Breast epithelium (tissue), 4 donors: ENCODE measurements around the gene CNNM2. TPM values are rescaled to one million over a fixed set of nuclear protein-coding genes. Genes with fewer than 3 reads are reported as not detected.

Experiments used
- DNase-seq, 2 donors: peaks; one replicate each; pipeline ENCODE4 v3.0.0-alpha.2; 2019; ENCODE audit warnings: low spot score in 2 of 2
- H3K27ac ChIP-seq, 2 donors: fragments of 200-600 bp; sonication (generic) in 1 of 2; one replicate each; pipeline ENCODE4 v1.5.1; 2016 to 2019; ENCODE audit warnings: mild to moderate bottlenecking in 1 of 2
- H3K27me3 ChIP-seq, 2 donors: fragments of 200-600 bp; sonication (generic) in 1 of 2; one replicate each; pipeline versions ENCODE4 v1.5.1 to v1.6.0; 2017 to 2019; ENCODE audit warnings: control low read depth in 1 of 2, mild to moderate bottlenecking in 1 of 2
- H3K36me3 ChIP-seq: fragments of 200-600 bp; one replicate; pipeline ENCODE4 v1.5.1; 2019
- H3K4me1 ChIP-seq, 2 donors: fragments of 200-600 bp; sonication (generic); one replicate each; pipeline ENCODE4 v1.5.1; 2016 to 2019; ENCODE audit warnings: control low read depth in 1 of 2
- H3K4me3 ChIP-seq, 3 donors: fragments of 200-600 bp; sonication (generic); 1 replicate in 2 of 3; 2 replicates in 1 of 3; pipeline ENCODE4 v1.5.1; 2016 to 2019; ENCODE audit warnings: mild to moderate bottlenecking in 3 of 3, moderate library complexity in 2 of 3
- H3K9me3 ChIP-seq, 2 donors: fragments of 200-600 bp; sonication (generic) in 1 of 2; one replicate each; pipeline ENCODE4 v1.5.1; 2016 to 2019; ENCODE audit warnings: control low read depth in 1 of 2
- POLR2A ChIP-seq: fragments of 450-650 bp; IDR thresholded peaks from one replicate; pipeline ENCODE4 v1.6.1; 2016; ENCODE audit warnings: antibody characterized with exemption, mild to moderate bottlenecking, moderate library complexity
- POLR2AphosphoS5 ChIP-seq, 3 donors: sonication (generic); formaldehyde crosslinking; IDR thresholded peaks; one replicate each; pipeline ENCODE4 v1.6.1; 2017; ENCODE audit warnings: antibody characterized with exemption in 3 of 3
- intact Hi-C: fragments of 100-400 bp; cut with DNase I; formaldehyde crosslinking; loops from one replicate; pipeline ENCODE4 v1.15.1; 2023; ENCODE audit warnings: low total_unique reads
- total RNA-seq, 3 donors: library from RNA; depleted of rRNA; stranded (reverse); fragments of >200 nt; gene quantifications; one replicate each; pipeline ENCODE4 v1.1.0, GENCODE V29; 2016
- TF ChIP-seq, protein P1 (sequence below), 3 donors: fragments of 450-650 bp; IDR thresholded peaks; one replicate each; pipeline ENCODE4 v1.5.1; 2016 to 2017; ENCODE audit warnings: antibody characterized with exemption in 3 of 3, mild to moderate bottlenecking in 3 of 3, moderate library complexity in 3 of 3

The CNNM2 gene
- total RNA-seq, 3 donors from 2014 or later, result 6.4 to 7.2 (median 6.7) TPM

DNA sequence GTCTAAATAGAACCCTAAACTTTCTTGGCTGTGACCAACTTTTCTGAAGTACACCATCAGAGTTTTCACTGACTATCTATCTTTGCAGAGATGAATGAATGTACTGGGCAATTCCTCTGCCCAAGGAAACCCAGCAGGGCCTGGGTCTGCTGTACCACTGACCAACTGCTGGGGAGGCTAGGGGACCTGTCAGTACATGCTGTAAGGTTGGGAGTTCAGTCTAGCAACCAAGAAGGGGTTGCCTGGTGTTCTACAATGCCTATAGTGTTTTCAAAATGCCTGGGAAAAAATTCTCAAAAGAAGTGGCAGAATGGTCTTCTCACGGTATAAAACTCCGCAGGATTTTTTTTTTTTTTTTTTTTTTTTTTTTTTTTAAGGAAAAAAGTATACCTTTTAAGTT lies 168.7 kb downstream of the CNNM2 start:
- H3K9me3 ChIP-seq, result no peaks in the 10 kb centered on the region
- H3K4me1 ChIP-seq, result no peaks in the 10 kb centered on the region
- H3K4me3 ChIP-seq, result no peak overlapping the region
- no peak overlapping the region for H3K27ac ChIP-seq
- no peak for DNase-seq
- intact Hi-C loops, result no loop called here
- TF ChIP-seq, protein P1, sequence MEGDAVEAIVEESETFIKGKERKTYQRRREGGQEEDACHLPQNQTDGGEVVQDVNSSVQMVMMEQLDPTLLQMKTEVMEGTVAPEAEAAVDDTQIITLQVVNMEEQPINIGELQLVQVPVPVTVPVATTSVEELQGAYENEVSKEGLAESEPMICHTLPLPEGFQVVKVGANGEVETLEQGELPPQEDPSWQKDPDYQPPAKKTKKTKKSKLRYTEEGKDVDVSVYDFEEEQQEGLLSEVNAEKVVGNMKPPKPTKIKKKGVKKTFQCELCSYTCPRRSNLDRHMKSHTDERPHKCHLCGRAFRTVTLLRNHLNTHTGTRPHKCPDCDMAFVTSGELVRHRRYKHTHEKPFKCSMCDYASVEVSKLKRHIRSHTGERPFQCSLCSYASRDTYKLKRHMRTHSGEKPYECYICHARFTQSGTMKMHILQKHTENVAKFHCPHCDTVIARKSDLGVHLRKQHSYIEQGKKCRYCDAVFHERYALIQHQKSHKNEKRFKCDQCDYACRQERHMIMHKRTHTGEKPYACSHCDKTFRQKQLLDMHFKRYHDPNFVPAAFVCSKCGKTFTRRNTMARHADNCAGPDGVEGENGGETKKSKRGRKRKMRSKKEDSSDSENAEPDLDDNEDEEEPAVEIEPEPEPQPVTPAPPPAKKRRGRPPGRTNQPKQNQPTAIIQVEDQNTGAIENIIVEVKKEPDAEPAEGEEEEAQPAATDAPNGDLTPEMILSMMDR (IDR thresholded peaks at IDR 0.05), result no peak
- TF ChIP-seq POLR2A (no peak), POLR2AphosphoS5 (IDR thresholded peaks at IDR 0.05) (no peak)
- peaks cover 3% of the 10 kb centered on the region for H3K36me3 ChIP-seq
- H3K27me3 ChIP-seq, result no peaks in the 10 kb centered on the region

DNA sequence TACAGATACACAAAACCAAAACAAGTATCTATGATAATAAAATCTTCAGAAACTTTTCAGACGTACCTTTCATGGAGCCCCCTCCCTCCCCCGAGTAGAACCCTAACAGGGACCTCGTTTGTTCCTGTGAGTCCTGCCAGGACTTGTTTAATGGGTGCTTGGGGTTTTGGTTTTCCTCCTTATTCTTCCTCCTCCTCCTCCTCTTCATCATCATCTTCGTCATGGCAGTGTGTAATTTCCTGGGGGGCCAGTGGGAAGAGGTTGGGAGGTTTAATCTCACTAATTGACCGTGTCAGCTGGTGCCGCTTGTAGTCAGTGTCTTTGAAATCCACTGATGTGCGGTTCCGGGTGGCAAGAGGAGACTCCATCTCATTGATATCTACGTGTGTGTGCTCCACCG lies 171.4 kb downstream of the CNNM2 start:
- H3K27me3 ChIP-seq, result no peaks in the 10 kb centered on the region
- intact Hi-C loops, result no loop called here
- TF ChIP-seq POLR2A, result no peak
- TF ChIP-seq, protein P1 (IDR thresholded peaks at IDR 0.05), result no peak
- H3K4me1 ChIP-seq, result no peaks in the 10 kb centered on the region
- no peak for DNase-seq
- no peaks in the 10 kb centered on the region for H3K9me3 ChIP-seq
- H3K36me3 ChIP-seq, result peaks cover 11% of the 10 kb centered on the region
- H3K4me3 ChIP-seq, result no peak overlapping the region
- no peak overlapping the region for H3K27ac ChIP-seq

DNA sequence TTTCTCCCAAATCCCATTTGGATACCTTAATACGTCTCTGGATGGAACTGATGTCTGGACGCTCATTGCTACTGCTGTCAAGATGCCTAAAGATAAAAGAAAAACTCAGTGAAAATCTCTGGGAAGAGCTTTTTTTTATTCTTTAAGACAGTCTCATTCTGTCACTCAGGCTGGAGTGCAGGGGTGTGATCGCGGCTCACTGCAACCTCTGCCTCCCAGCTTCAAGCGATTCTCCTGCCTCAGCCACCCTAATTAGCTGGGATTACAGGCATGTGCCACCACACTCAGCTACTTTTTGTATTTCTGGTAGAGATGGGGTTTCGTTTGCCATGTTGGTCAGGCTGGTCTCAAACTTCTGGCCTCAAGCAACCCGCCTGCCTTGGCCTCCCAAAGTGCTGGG lies 172.8 kb downstream of the CNNM2 start:
- peaks cover 11% of the 10 kb centered on the region for H3K36me3 ChIP-seq
- no peak for DNase-seq

DNA sequence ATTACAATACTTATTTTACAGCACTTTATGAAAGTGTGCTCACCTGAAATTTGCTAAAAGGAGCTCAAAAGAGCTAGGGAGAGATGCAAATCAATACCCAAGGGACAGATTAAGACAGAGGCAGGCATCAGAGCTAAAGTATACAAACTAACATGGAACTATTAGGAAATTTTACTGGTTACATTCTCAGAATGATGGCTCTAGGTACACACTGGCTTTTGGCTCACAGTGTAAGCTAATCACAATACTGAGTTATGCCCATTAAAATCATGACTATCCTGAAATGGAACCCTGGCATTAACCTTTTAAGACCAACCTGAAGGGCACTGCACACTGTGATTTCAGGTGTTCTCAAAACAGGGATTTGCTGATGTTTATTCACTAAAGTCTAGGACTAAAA lies 176.9 kb downstream of the CNNM2 start:
- Histone ChIP-seq H3K36me3 (peaks cover 12% of the 10 kb centered on the region), H3K4me3 (no peak overlapping the region), H3K27me3 (no peaks in the 10 kb centered on the region), H3K27ac (no peak overlapping the region), H3K9me3 (no peaks in the 10 kb centered on the region), H3K4me1 (no peaks in the 10 kb centered on the region)
- DNase-seq, result no peak
- TF ChIP-seq, protein P1 (IDR thresholded peaks at IDR 0.05), result no peak
- TF ChIP-seq POLR2A (no peak), POLR2AphosphoS5 (IDR thresholded peaks at IDR 0.05) (no peak)
- intact Hi-C loops, result no loop called here

More for the DNA sequence above, 172.8 kb downstream of the CNNM2 start:
- Histone ChIP-seq H3K4me3 (no peak overlapping the region), H3K27ac (no peak overlapping the region), H3K9me3 (no peaks in the 10 kb centered on the region), H3K4me1 (no peaks in the 10 kb centered on the region), H3K27me3 (no peaks in the 10 kb centered on the region)
- intact Hi-C loops, result no loop called here
- TF ChIP-seq, protein P1 (IDR thresholded peaks at IDR 0.05), result no peak
- TF ChIP-seq POLR2A (no peak), POLR2AphosphoS5 (IDR thresholded peaks at IDR 0.05) (no peak)

DNA sequence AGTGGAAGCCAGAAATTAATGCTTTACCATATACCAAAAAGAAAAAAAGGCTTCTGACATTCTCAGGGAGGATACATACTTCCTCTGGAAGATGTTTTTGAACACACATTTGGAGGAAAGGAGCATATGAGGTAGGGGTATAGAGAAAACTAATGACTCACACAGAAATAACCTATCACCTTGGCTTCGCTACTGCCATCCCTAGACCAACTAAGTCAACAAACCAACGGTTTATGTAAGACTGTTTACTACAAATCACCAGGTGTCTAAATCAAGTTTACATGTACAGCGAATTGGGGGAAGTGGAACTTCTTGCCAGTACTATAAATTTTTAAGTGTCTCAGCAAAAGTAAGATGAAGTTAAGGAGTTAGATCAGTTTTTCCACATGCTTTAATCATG lies 178.0 kb downstream of the CNNM2 start:
- intact Hi-C loops, result no loop called here

More for the DNA sequence above, 178.0 kb downstream of the CNNM2 start:
- Histone ChIP-seq H3K36me3 (peaks cover 12% of the 10 kb centered on the region), H3K27ac (no peak overlapping the region), H3K27me3 (no peaks in the 10 kb centered on the region), H3K9me3 (no peaks in the 10 kb centered on the region), H3K4me3 (no peak overlapping the region), H3K4me1 (no peaks in the 10 kb centered on the region)
- TF ChIP-seq, protein P1 (IDR thresholded peaks at IDR 0.05), result no peak
- TF ChIP-seq POLR2A (no peak), POLR2AphosphoS5 (IDR thresholded peaks at IDR 0.05) (no peak)
- DNase-seq, result no peak
